ENCODE data around the gene CYB561. TPM values are rescaled to one million over a fixed set of nuclear protein-coding genes. Genes with fewer than 3 reads are reported as not detected.

Gene CYB561
- total and polyA plus RNA-seq, 9 of the 15 experiments (the other 6 are each of a cell fraction or from before 2014, with no cell fraction given) = 4.0 to 30.8 (median 17.4) TPM

GRCh38 chr17:63447471-63448009 is 1.4 kb upstream of the CYB561 start (continued):
- TF ChIP-seq, protein P1, sequence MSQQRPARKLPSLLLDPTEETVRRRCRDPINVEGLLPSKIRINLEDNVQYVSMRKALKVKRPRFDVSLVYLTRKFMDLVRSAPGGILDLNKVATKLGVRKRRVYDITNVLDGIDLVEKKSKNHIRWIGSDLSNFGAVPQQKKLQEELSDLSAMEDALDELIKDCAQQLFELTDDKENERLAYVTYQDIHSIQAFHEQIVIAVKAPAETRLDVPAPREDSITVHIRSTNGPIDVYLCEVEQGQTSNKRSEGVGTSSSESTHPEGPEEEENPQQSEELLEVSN (IDR thresholded peaks at IDR 0.05; ENCODE audit: borderline replicate concordance in 1 of 2, extremely low read depth in 1 of 2, insufficient read depth in 1 of 2, insufficient read length in 1 of 2, low read depth in 1 of 2, low read length in 1 of 2, poor library complexity in 1 of 2, severe bottlenecking in 1 of 2) = peak in 1 of 2 experiments; percentile 30
- TF ChIP-seq ZNF347 (CRISPR knock-in tag; IDR thresholded peaks at IDR 0.05; ENCODE audit: low read depth) (no peak), MGA (IDR thresholded peaks at IDR 0.05) (peak; percentile 13; the same call in 1 of the 2 replicates), ZNF589 (CRISPR knock-in tag; IDR thresholded peaks at IDR 0.05; ENCODE audit: low read depth) (0 out of 2 replicates have a peak, but pooled peaks have one; percentile 3), NR2C2 (CRISPR knock-in tag; IDR thresholded peaks at IDR 0.05) (no peak), NR2C2 (tag; IDR thresholded peaks at IDR 0.05) (0 out of 2 replicates have a peak, but pooled peaks have one; percentile 2), ETV1 (tag; conservative IDR thresholded peaks at IDR 0.05; ENCODE audit: low read depth) (no peak), RHOXF2B (CRISPR knock-in tag; conservative IDR thresholded peaks at IDR 0.05) (no peak), LEF1 (IDR thresholded peaks at IDR 0.05) (no peak)
- TF ChIP-seq, protein P2, sequence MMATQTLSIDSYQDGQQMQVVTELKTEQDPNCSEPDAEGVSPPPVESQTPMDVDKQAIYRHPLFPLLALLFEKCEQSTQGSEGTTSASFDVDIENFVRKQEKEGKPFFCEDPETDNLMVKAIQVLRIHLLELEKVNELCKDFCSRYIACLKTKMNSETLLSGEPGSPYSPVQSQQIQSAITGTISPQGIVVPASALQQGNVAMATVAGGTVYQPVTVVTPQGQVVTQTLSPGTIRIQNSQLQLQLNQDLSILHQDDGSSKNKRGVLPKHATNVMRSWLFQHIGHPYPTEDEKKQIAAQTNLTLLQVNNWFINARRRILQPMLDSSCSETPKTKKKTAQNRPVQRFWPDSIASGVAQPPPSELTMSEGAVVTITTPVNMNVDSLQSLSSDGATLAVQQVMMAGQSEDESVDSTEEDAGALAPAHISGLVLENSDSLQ (IDR thresholded peaks at IDR 0.05) = no peak
